WTC11 (cell line): ENCODE results near the gene VPS18. TPM values are rescaled to one million over a fixed set of nuclear protein-coding genes. Genes with fewer than 3 reads are reported as not detected.
A peak's percentile ranks its signal among the peaks of the same experiment; 100 is the strongest.

Source experiments
- ATAC-seq: fragments of 200-7000 bp; cut with Tn5 transposase; 2 replicates; pipeline ENCODE4 v1.10.0; 2021; ENCODE audit warnings: mild to moderate bottlenecking, moderate library complexity
- CTCF ChIA-PET: fragments of 300-600 bp; sonication (Branson Sonifier 250); formaldehyde crosslinking; loops from one replicate; lab custom pipeline; 2021; ENCODE audit warnings: antibody characterized with exemption; lab: Charles Lee
- POLR2A ChIA-PET: fragments of 350-600 bp; sonication (Branson Sonifier 250); formaldehyde crosslinking; loops from one replicate; lab custom pipeline; 2021; ENCODE audit warnings: antibody characterized with exemption; lab: Charles Lee
- DNase-seq: peaks from one replicate; pipeline ENCODE4 v3.0.0; 2021; ENCODE audit warnings: low spot score
- H3K27ac Mint-ChIP-seq: 2 replicates; pipeline ENCODE4 v1.8.0; 2021; ENCODE audit warnings: mixed read lengths
- H3K27me3 Mint-ChIP-seq: 2 replicates; pipeline ENCODE4 v1.8.0; 2021; ENCODE audit warnings: low read depth, mild to moderate bottlenecking, moderate library complexity, mixed read lengths
- H3K36me3 Mint-ChIP-seq: 2 replicates; pipeline ENCODE4 v1.8.0; 2021; ENCODE audit warnings: mixed read lengths
- H3K4me1 Mint-ChIP-seq: 2 replicates; pipeline ENCODE4 v1.8.0; 2022; ENCODE audit warnings: mixed read lengths
- H3K4me3 Mint-ChIP-seq: 2 replicates; pipeline ENCODE4 v1.8.0; 2021; ENCODE audit warnings: mild to moderate bottlenecking, moderate library complexity, mixed read lengths
- H3K9me3 Mint-ChIP-seq: 2 replicates; pipeline ENCODE4 v1.8.0; 2021; ENCODE audit warnings: mixed read lengths
- CBFB ChIP-seq: sonication (generic); formaldehyde crosslinking; IDR thresholded peaks from 2 replicates; pipeline ENCODE4 v1.8.1; 2022; ENCODE audit warnings: mild to moderate bottlenecking, low read depth, missing genetic modification reagents
- CDX4 ChIP-seq: fragments of 250-450 bp; sonication (Bioruptor Pico); IDR thresholded peaks from 2 replicates; pipeline ENCODE4 v1.9.0; 2021; ENCODE audit warnings: moderate library complexity, mild to moderate bottlenecking, inconsistent platforms, borderline replicate concordance
- CREB1 ChIP-seq: sonication (generic); formaldehyde crosslinking; IDR thresholded peaks from 2 replicates; pipeline ENCODE4 v1.8.0; 2023; ENCODE audit warnings: mild to moderate bottlenecking, missing genetic modification reagents
- E2F1 ChIP-seq: sonication (generic); formaldehyde crosslinking; IDR thresholded peaks from 2 replicates; pipeline ENCODE4 v1.8.0; 2022; ENCODE audit warnings: mild to moderate bottlenecking, missing genetic modification reagents
- E2F5 ChIP-seq: sonication (generic); formaldehyde crosslinking; IDR thresholded peaks from 2 replicates; pipeline ENCODE4 v1.8.1; 2022; ENCODE audit warnings: mild to moderate bottlenecking, moderate library complexity, missing genetic modification reagents
- EMX1 ChIP-seq: fragments of 250-450 bp; sonication (Bioruptor Pico); IDR thresholded peaks from 2 replicates; pipeline ENCODE4 v1.8.0; 2021; ENCODE audit warnings: mild to moderate bottlenecking
- ESRRA ChIP-seq: sonication (generic); formaldehyde crosslinking; IDR thresholded peaks from 2 replicates; pipeline ENCODE4 v1.8.1; 2022; ENCODE audit warnings: mild to moderate bottlenecking, missing genetic modification reagents, borderline replicate concordance
- FOXP1 ChIP-seq: sonication (generic); formaldehyde crosslinking; IDR thresholded peaks from 2 replicates; pipeline ENCODE4 v1.8.0; 2022; ENCODE audit warnings: missing genetic modification reagents, mild to moderate bottlenecking, moderate library complexity, borderline replicate concordance
- FOXP4 ChIP-seq: sonication (generic); formaldehyde crosslinking; IDR thresholded peaks from 2 replicates; pipeline ENCODE4 v1.8.0; 2022; ENCODE audit warnings: mild to moderate bottlenecking, missing genetic modification reagents
- HMGA2 ChIP-seq: fragments of 250-450 bp; sonication (Bioruptor Pico); IDR thresholded peaks from 2 replicates; pipeline ENCODE4 v1.4.0; 2021; ENCODE audit warnings: mild to moderate bottlenecking, moderate library complexity
- IRF1 ChIP-seq: sonication (generic); formaldehyde crosslinking; IDR thresholded peaks from 2 replicates; pipeline ENCODE4 v1.8.0; 2023; ENCODE audit warnings: missing genetic modification reagents
- JUN ChIP-seq: sonication (generic); formaldehyde crosslinking; IDR thresholded peaks from 2 replicates; pipeline ENCODE4 v1.8.0; 2023; ENCODE audit warnings: mild to moderate bottlenecking, missing genetic modification reagents
- MXD4 ChIP-seq: fragments of 250-450 bp; sonication (Bioruptor Pico); IDR thresholded peaks from 2 replicates; pipeline ENCODE4 v1.8.0; 2021; ENCODE audit warnings: mild to moderate bottlenecking, moderate library complexity, borderline replicate concordance
- NFE2L1 ChIP-seq: sonication (generic); formaldehyde crosslinking; IDR thresholded peaks from 2 replicates; pipeline ENCODE4 v1.8.1; 2023; ENCODE audit warnings: missing genetic modification reagents
- NR2C2 ChIP-seq: sonication (generic); formaldehyde crosslinking; IDR thresholded peaks from 2 replicates; pipeline ENCODE4 v1.8.0; 2022; ENCODE audit warnings: mild to moderate bottlenecking, missing genetic modification reagents
- RORB ChIP-seq: fragments of 250-450 bp; sonication (Bioruptor Pico); IDR thresholded peaks from 2 replicates; pipeline ENCODE4 v1.9.0; 2021; ENCODE audit warnings: mild to moderate bottlenecking
- TEAD4 ChIP-seq: sonication (generic); formaldehyde crosslinking; IDR thresholded peaks from 2 replicates; pipeline ENCODE4 v1.8.0; 2022; ENCODE audit warnings: mild to moderate bottlenecking, missing genetic modification reagents
- TP53 ChIP-seq: sonication (generic); formaldehyde crosslinking; IDR thresholded peaks from 2 replicates; pipeline ENCODE4 v1.8.1; 2023; ENCODE audit warnings: mild to moderate bottlenecking, missing genetic modification reagents
- USF1 ChIP-seq: sonication (generic); formaldehyde crosslinking; IDR thresholded peaks from 2 replicates; pipeline ENCODE4 v1.8.0; 2022; ENCODE audit warnings: mild to moderate bottlenecking, missing genetic modification reagents
- ZBTB21 ChIP-seq: sonication (generic); formaldehyde crosslinking; IDR thresholded peaks from 2 replicates; pipeline ENCODE4 v1.8.1; 2023; ENCODE audit warnings: mild to moderate bottlenecking, missing genetic modification reagents, borderline replicate concordance
- ZBTB43 ChIP-seq: sonication (generic); formaldehyde crosslinking; IDR thresholded peaks from 2 replicates; pipeline ENCODE4 v1.8.1; 2023; ENCODE audit warnings: mild to moderate bottlenecking, missing genetic modification reagents
- ZNF232 ChIP-seq: sonication (generic); formaldehyde crosslinking; IDR thresholded peaks from 2 replicates; pipeline ENCODE4 v1.8.0; 2022; ENCODE audit warnings: mild to moderate bottlenecking, missing genetic modification reagents
- ZNF512 ChIP-seq: sonication (generic); formaldehyde crosslinking; IDR thresholded peaks from 2 replicates; pipeline ENCODE4 v1.8.1; 2022; ENCODE audit warnings: missing genetic modification reagents, borderline replicate concordance
- total RNA-seq: library from RNA; stranded (reverse); gene quantifications from 3 replicates; pipeline ENCODE4 v1.2.3, GENCODE V29; 2021

The VPS18 gene
- total RNA-seq, 1 experiment from 2014 or later: 27.3 TPM

GRCh38 chr15:40922608-40923005 lies 28.4 kb downstream of the VPS18 start (continued):
- no peak for TF ChIP-seq FOXP4 (CRISPR knock-in tag)
- no peak for TF ChIP-seq USF1 (CRISPR knock-in tag)
- no peak for TF ChIP-seq FOXP1 (CRISPR knock-in tag)
- no peak for TF ChIP-seq RORB (CRISPR knock-in tag)

GRCh38 chr15:40923551-40923950 lies 29.3 kb downstream of the VPS18 start:
- Mint-ChIP-seq H3K27me3 (peaks cover 86% of the 10 kb centered on the region), H3K27ac (no peak overlapping the region), H3K9me3 (no peaks in the 10 kb centered on the region), H3K4me3 (no peak overlapping the region), H3K36me3 (no peaks in the 10 kb centered on the region), H3K4me1 (peaks cover 16% of the 10 kb centered on the region)
- DNase-seq (no peak), ATAC-seq (no peak)
- POLR2A ChIA-PET: no interaction called here
- CTCF ChIA-PET: interaction anchor here (1.0 to 10.6 kb wide), 5 partner anchors 8 to 29 kb away, joined by 3 to 203 read pairs (median 7); partner anchors contain the start of gene VPS18
- no peak for TF ChIP-seq RORB (CRISPR knock-in tag)
- TF ChIP-seq EMX1 (CRISPR knock-in tag): no peak
- no peak for TF ChIP-seq NFE2L1 (CRISPR knock-in tag)
- TF ChIP-seq CBFB: no peak
- TF ChIP-seq ZBTB43 (CRISPR knock-in tag): no peak
- no peak for TF ChIP-seq E2F1 (CRISPR knock-in tag)
- TF ChIP-seq ESRRA (CRISPR knock-in tag): no peak
- TF ChIP-seq TP53 (CRISPR knock-in tag): no peak

- Mint-ChIP-seq H3K4me3 (peak overlapping the region; percentile 80), H3K27ac (no peak overlapping the region), H3K27me3 (peaks cover 99% of the 10 kb centered on the region), H3K36me3 (no peaks in the 10 kb centered on the region), H3K4me1 (peaks cover 21% of the 10 kb centered on the region), H3K9me3 (no peaks in the 10 kb centered on the region)
- DNase-seq (no peak), ATAC-seq (no peak)
- TF ChIP-seq IRF1 (CRISPR knock-in tag): no peak
- no peak for TF ChIP-seq JUN
- TF ChIP-seq EMX1 (CRISPR knock-in tag): no peak
- no peak for TF ChIP-seq MXD4 (CRISPR knock-in tag)
- no peak for TF ChIP-seq NR2C2 (CRISPR knock-in tag)
- TF ChIP-seq E2F5: no peak
- no peak for TF ChIP-seq ZBTB21 (CRISPR knock-in tag)
- no peak for TF ChIP-seq TEAD4
- no peak for TF ChIP-seq ZNF512
- no peak for TF ChIP-seq CBFB
- TF ChIP-seq CDX4: no peak
- no peak for TF ChIP-seq CREB1 (CRISPR knock-in tag)
- TF ChIP-seq ZNF232 (CRISPR knock-in tag): no peak
- no peak for TF ChIP-seq HMGA2 (CRISPR knock-in tag)
- POLR2A ChIA-PET: interaction anchor here (0.5 to 8.7 kb wide), 3 partner anchors 17 to 214 kb away, joined by 3 to 73 read pairs (median 3); partner anchors contain the start of gene CHAC1
- CTCF ChIA-PET: interaction anchor here (0.7 to 10.6 kb wide), 8 partner anchors 8 to 40 kb away, joined by 3 to 203 read pairs (median 10); partner anchors contain the start of gene VPS18
Measured at GRCh38 chr15:40925495-40925862, 31.2 kb downstream of the VPS18 start.
